HepG2 (cell line): ENCODE measurements around the gene KIF6. TPM values are rescaled to one million over a fixed set of nuclear protein-coding genes. Genes with fewer than 3 reads are reported as not detected.

Experiments used
- ATAC-seq: fragments of 200-7000 bp; cut with Tn5 transposase; 3 replicates; pipeline ENCODE4 v1.9.1; 2020; ENCODE audit warnings: mild to moderate bottlenecking, moderate library complexity
- BruUV-seq: library from RNA; stranded (reverse); fragments of 400-500 nt; replicated peaks from 2 replicates; lab custom pipeline; 2021; lab: Mats Ljungman, UMichigan
- CTCF ChIA-PET: fragments of 300-600 bp; formaldehyde crosslinking; extraction: SDS; loops from one replicate; lab custom pipeline; 2021; ENCODE audit warnings: low total read pairs, inconsistent platforms, low intra/inter-chr PET ratio; lab: Yijun Ruan, JAX
- POLR2A ChIA-PET: fragments of 350-600 bp; sonication (Branson Sonifier 250); formaldehyde crosslinking; loops from one replicate; lab custom pipeline; 2020; ENCODE audit warnings: antibody characterized with exemption, inconsistent platforms; lab: Yijun Ruan, JAX
- DNase-seq: peaks from one replicate; pipeline ENCODE4 v3.0.0-alpha.2; 2015; ENCODE audit warnings: low spot score
- FAIRE-seq: peaks from 3 replicates; lab custom pipeline; 2011; peaks lifted over from hg19 to GRCh38; lab: Jason Lieb, UNC
- H2AFZ ChIP-seq: one replicate; pipeline ENCODE4 v1.6.1; 2011; ENCODE audit warnings: low read length, inconsistent platforms
- H3K27ac ChIP-seq: fragments of 300-600 bp; 3 replicates; pipeline ENCODE4 v1.8.0; 2011; ENCODE audit warnings: mixed run types, mild to moderate bottlenecking, mixed read lengths, low read length, inconsistent platforms; ENCODE audit not compliant: insufficient read depth; ENCODE audit errors: extremely low read length
- H3K27me3 ChIP-seq, 2 experiments: fragments of 200-600 bp in 1 of 2; 2 replicates in 1 of 2; 3 replicates in 1 of 2; pipeline versions ENCODE4 v1.6.0 to v1.8.0; 2011; ENCODE audit warnings: low read length in 2 of 2, mild to moderate bottlenecking in 2 of 2, moderate library complexity in 2 of 2, inconsistent platforms in 1 of 2; ENCODE audit not compliant: insufficient read depth in 2 of 2, control insufficient read depth in 1 of 2
- H3K36me3 ChIP-seq, 2 experiments: fragments of 200-600 bp in 1 of 2; replicated peaks in 1 of 2; 2 replicates in 1 of 2; 3 replicates in 1 of 2; pipeline versions ENCODE4 v1.5.1 to v1.8.0; 2011; ENCODE audit warnings: low read length in 2 of 2, inconsistent platforms in 1 of 2; ENCODE audit not compliant: insufficient read depth in 2 of 2, control insufficient read depth in 1 of 2
- H3K4me1 ChIP-seq: 2 replicates; pipeline ENCODE4 v1.5.1; 2012; ENCODE audit warnings: low read length, inconsistent platforms; ENCODE audit not compliant: insufficient read depth
- H3K4me2 ChIP-seq: 2 replicates; pipeline ENCODE4 v1.6.0; 2011; ENCODE audit warnings: low read depth, low read length, inconsistent platforms
- H3K4me3 ChIP-seq, 3 experiments: fragments of 200-600 bp in 1 of 3; sonication (generic), shearing (Covaris generic) in 1 of 3; replicated peaks in 1 of 3; 2 replicates each; pipeline ENCODE4 v1.5.1; 2011 to 2016; ENCODE audit warnings: low read length in 3 of 3, inconsistent platforms in 2 of 3, low read depth in 2 of 3, mild to moderate bottlenecking in 2 of 3, control low read depth in 1 of 3, mixed read lengths in 1 of 3; ENCODE audit not compliant: insufficient read depth in 1 of 3
- H3K79me2 ChIP-seq: one replicate; pipeline ENCODE4 v1.6.1; 2011; ENCODE audit warnings: low read length, inconsistent platforms; ENCODE audit not compliant: insufficient read depth
- H3K9ac ChIP-seq: 2 replicates; pipeline ENCODE4 v1.6.0; 2011; ENCODE audit warnings: mild to moderate bottlenecking, low read depth, low read length, inconsistent platforms; ENCODE audit not compliant: insufficient read depth
- H3K9me3 ChIP-seq: 2 replicates; pipeline ENCODE4 v1.5.1; 2012; ENCODE audit warnings: mild to moderate bottlenecking, low read length
- H4K20me1 ChIP-seq: 2 replicates; pipeline ENCODE4 v1.6.0; 2011; ENCODE audit warnings: inconsistent platforms, mild to moderate bottlenecking, low read length, moderate library complexity; ENCODE audit not compliant: insufficient read depth
- ARID5B ChIP-seq: IDR thresholded peaks from 2 replicates; pipeline ENCODE4 v1.4.0; 2020; ENCODE audit warnings: mild to moderate bottlenecking, missing genetic modification reagents
- TRAFD1 ChIP-seq: sonication (generic); formaldehyde crosslinking; IDR thresholded peaks from 2 replicates; pipeline ENCODE4 v1.5.1; 2020; ENCODE audit warnings: missing genetic modification reagents, mild to moderate bottlenecking, borderline replicate concordance
- ZNF343 ChIP-seq: sonication (generic); formaldehyde crosslinking; IDR thresholded peaks from 2 replicates; pipeline ENCODE4 v1.4.0; 2020; ENCODE audit warnings: mild to moderate bottlenecking, missing genetic modification reagents
- WGBS: methylation state at CpG from one replicate; pipeline ENCODE4 v1.1.6; 2017; ENCODE audit warnings: low lambda C conversion rate; 5-methylcytosine and 5-hydroxymethylcytosine counted together
- in situ Hi-C: cut with HindIII; loops from 2 replicates; pipeline ENCODE4 v1.10.0; 2017; ENCODE audit warnings: low pct_unique_long_range_greater_than_20kb; ENCODE audit not compliant: extremely low pct_ligation_motif_present
- intact Hi-C: fragments of 100-400 bp; cut with micrococcal nuclease; formaldehyde crosslinking; loops from one replicate; pipeline ENCODE4 v1.10.0; 2022; ENCODE audit not compliant: unreplicated experiment
- polyA plus RNA-seq, 8 experiments: library from polyadenylated mRNA; depleted of rRNA in 3 of 8; stranded (reverse) in 7 of 8; unstranded in 1 of 8; fragments of >200 nt; fragmentation: Illumina TruSeq in 4 of 8; extraction: Trizol in 4 of 8; gene quantifications; 2 replicates each; pipeline versions ENCODE4 v1.2.1 to v1.2.3, GENCODE V29; 2011 to 2016; ENCODE audit warnings: low read depth in 4 of 8, missing spikeins in 1 of 8, mixed read lengths in 1 of 8; ENCODE audit not compliant: insufficient read depth in 1 of 8
- total RNA-seq, 5 experiments: library from RNA; depleted of rRNA; stranded (reverse); fragments of >200 nt; fragmentation: Illumina TruSeq; extraction: Trizol; gene quantifications; 2 replicates each; pipeline ENCODE4 v1.2.3, GENCODE V29; 2016; ENCODE audit warnings: low read depth in 1 of 5

The KIF6 gene
- total and polyA plus RNA-seq, 2 of the 13 experiments (the other 11 are each of a cell fraction or from before 2014, with no cell fraction given), result 0.04 to 0.27 TPM

- Histone ChIP-seq H3K9ac (no peak overlapping the region), H3K4me3 (no peak overlapping the region), H4K20me1 (no peaks in the 10 kb centered on the region), H3K79me2 (no peaks in the 10 kb centered on the region), H3K27me3 (no peaks in the 10 kb centered on the region; a peak in 1 of 5 replicates), H2AFZ (no peak overlapping the region), H3K4me1 (no peaks in the 10 kb centered on the region), H3K27ac (no peak overlapping the region), H3K9me3 (no peaks in the 10 kb centered on the region), H3K4me2 (no peak overlapping the region), H3K36me3 (no peaks in the 10 kb centered on the region)
- 20% methylated on average over 9 of the region's 9 CpGs for WGBS
- no peak for DNase-seq
- TF ChIP-seq ZNF343 (no peak), TRAFD1 (CRISPR knock-in tag) (no peak), ARID5B (0 out of 2 replicates have a peak, but pooled peaks have one; percentile 10)
- BruUV-seq, result no TSS peak
- no peak for FAIRE-seq
- in situ Hi-C loops, result no loop called here
- intact Hi-C loops, result no loop called here
- peak; percentile 60; the same call in 2 of the 3 replicates for ATAC-seq
- POLR2A ChIA-PET, result no interaction called here
- CTCF ChIA-PET, result no interaction called here
Measured at GRCh38 chr6:39339096-39339867, 385.9 kb downstream of the KIF6 start.
